Tibial nerve (tissue), 4 donors: ENCODE measurements around the gene PIPOX. TPM values are rescaled to one million over a fixed set of nuclear protein-coding genes. Genes with fewer than 3 reads are reported as not detected.

Source experiments
- DNase-seq, 2 donors: peaks; one replicate each; pipeline ENCODE4 v3.0.0-alpha.2; 2019; ENCODE audit warnings: low spot score in 2 of 2
- H3K27ac ChIP-seq, 4 donors: fragments of 200-600 bp; sonication (generic) in 3 of 4; one replicate each; pipeline ENCODE4 v1.5.1; 2017 to 2019; ENCODE audit warnings: mild to moderate bottlenecking in 1 of 4
- H3K27me3 ChIP-seq, 2 donors: fragments of 200-600 bp; sonication (generic) in 1 of 2; one replicate each; pipeline versions ENCODE4 v1.5.1 to v1.6.0; 2017 to 2019
- H3K36me3 ChIP-seq, 3 donors: fragments of 200-600 bp; sonication (generic); one replicate each; pipeline ENCODE4 v1.5.1; 2018 to 2019
- H3K4me1 ChIP-seq, 4 donors: fragments of 200-600 bp; sonication (generic) in 3 of 4; one replicate each; pipeline ENCODE4 v1.5.1; 2017 to 2019
- H3K4me3 ChIP-seq, 4 donors: fragments of 200-600 bp; sonication (generic) in 3 of 4; one replicate each; pipeline ENCODE4 v1.5.1; 2017 to 2019; ENCODE audit warnings: mild to moderate bottlenecking in 1 of 4, moderate library complexity in 1 of 4
- H3K9me3 ChIP-seq, 4 donors: fragments of 200-600 bp; sonication (generic) in 3 of 4; one replicate each; pipeline ENCODE4 v1.5.1; 2017 to 2019
- EP300 ChIP-seq, 2 donors: sonication (generic); formaldehyde crosslinking; IDR thresholded peaks; one replicate each; pipeline ENCODE4 v1.6.1; 2017; ENCODE audit warnings: antibody characterized with exemption in 2 of 2, mild to moderate bottlenecking in 1 of 2
- POLR2A ChIP-seq, 2 donors: fragments of 450-650 bp; IDR thresholded peaks; one replicate each; pipeline ENCODE4 v1.6.1; 2017; ENCODE audit warnings: antibody characterized with exemption in 2 of 2, mild to moderate bottlenecking in 2 of 2, moderate library complexity in 2 of 2
- WGBS, 2 donors: methylation state at CpG; one replicate each; pipeline ENCODE4 v1.1.5; 2018; 5-methylcytosine and 5-hydroxymethylcytosine counted together
- total RNA-seq, 4 donors: library from RNA; depleted of rRNA; stranded (reverse); fragments of >200 nt; gene quantifications; one replicate each; pipeline ENCODE4 v1.1.0, GENCODE V29; 2016
- TF ChIP-seq, protein P1 (sequence below), 5 experiments: fragments of 200-600 bp in 3 of 5; fragments of 450-650 bp in 2 of 5; sonication (generic) in 3 of 5; IDR thresholded peaks; one replicate each; pipeline ENCODE4 v1.5.1; 2016 to 2019; ENCODE audit warnings: antibody characterized with exemption in 5 of 5, mild to moderate bottlenecking in 3 of 5, moderate library complexity in 2 of 5

The PIPOX gene
- total RNA-seq, 4 donors from 2014 or later: 0.60 to 6.1 (median 2.8) TPM

DNA sequence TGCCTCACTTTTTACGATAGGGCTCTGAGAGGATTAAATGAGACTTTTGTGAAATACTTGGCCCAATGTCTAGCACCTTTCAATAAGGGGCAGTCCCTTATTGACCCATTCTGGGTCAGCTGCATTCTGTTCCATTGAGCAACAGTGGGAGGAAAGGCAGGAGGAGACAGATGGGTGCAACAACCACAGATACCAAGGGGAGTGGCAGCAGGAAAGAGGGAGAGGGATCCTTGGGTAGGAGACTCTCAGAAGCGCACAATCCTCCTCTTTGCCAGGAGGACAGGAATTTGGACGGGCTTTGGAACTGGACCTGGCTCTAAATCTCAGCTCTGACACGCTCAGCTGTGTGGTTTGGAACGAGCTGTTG is 3.5 kb downstream of the PIPOX start:
- H3K4me1 ChIP-seq: peaks cover 0 to 22% (median 11%) of the 10 kb centered on the region in 4 donors
- H3K4me3 ChIP-seq: no peak overlapping the region
- no peak for TF ChIP-seq POLR2A (IDR thresholded peaks at IDR 0.05)
- TF ChIP-seq, protein P1, sequence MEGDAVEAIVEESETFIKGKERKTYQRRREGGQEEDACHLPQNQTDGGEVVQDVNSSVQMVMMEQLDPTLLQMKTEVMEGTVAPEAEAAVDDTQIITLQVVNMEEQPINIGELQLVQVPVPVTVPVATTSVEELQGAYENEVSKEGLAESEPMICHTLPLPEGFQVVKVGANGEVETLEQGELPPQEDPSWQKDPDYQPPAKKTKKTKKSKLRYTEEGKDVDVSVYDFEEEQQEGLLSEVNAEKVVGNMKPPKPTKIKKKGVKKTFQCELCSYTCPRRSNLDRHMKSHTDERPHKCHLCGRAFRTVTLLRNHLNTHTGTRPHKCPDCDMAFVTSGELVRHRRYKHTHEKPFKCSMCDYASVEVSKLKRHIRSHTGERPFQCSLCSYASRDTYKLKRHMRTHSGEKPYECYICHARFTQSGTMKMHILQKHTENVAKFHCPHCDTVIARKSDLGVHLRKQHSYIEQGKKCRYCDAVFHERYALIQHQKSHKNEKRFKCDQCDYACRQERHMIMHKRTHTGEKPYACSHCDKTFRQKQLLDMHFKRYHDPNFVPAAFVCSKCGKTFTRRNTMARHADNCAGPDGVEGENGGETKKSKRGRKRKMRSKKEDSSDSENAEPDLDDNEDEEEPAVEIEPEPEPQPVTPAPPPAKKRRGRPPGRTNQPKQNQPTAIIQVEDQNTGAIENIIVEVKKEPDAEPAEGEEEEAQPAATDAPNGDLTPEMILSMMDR (IDR thresholded peaks at IDR 0.05): no peak
- no peak for TF ChIP-seq EP300 (IDR thresholded peaks at IDR 0.05)
- H3K9me3 ChIP-seq: no peaks in the 10 kb centered on the region
- H3K27me3 ChIP-seq: no peaks in the 10 kb centered on the region
- no peaks in the 10 kb centered on the region for H3K36me3 ChIP-seq
- no peak for DNase-seq
- 72 to 81% methylated on average over 5 of the region's 5 CpGs for WGBS, 2 donors
- H3K27ac ChIP-seq: no peak overlapping the region

DNA sequence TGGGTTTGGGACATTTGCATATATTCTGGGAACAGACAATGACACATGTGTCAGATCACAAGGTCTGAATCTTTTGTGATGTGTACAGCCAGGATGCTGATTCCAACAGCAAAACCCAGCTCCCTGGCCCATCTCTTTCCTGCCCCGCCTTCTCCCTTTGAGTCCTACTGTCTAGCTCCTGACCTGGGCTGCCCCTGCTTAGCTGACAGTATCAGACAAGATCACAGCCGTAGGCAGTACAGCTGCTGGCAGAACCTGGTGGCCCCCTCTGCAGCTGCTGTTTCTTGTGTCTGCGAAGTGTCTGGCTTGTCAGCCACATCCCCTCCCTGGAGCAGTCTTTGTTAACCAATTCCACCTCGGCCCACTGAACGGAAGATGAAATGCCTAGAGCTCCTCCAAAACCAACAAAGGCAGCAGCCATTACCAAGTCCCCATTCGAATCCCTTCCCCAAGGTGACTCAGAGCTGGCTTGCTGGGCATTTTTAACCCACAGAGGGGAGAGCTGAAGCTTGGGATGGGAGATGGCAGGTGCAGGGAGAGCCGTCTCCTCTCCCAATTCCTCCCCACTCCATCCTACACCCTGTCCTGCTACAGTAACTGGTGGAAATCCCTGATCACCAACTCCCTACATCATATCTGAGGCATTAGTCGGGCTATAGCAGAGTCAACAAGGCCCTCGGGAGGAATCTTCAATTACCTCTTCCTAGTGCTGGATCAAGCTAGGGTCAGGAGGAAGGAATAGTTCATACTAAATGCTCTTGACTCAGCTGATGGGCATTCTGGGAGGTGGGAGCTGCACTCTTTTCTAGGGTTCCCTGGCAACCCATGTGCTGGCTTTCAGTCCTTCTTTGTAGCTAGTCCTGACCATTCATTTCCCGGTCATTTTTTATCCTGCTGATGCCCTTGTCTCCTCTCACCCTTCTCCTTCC is 5.8 kb downstream of the PIPOX start:
- Histone ChIP-seq H3K9me3 (no peaks in the 10 kb centered on the region), H3K27me3 (no peaks in the 10 kb centered on the region), H3K4me3 (no peak overlapping the region), H3K36me3 (no peaks in the 10 kb centered on the region), H3K4me1 (peaks cover 0 to 4% (median under 1%) of the 10 kb centered on the region in 4 donors), H3K27ac (no peak overlapping the region)
- WGBS, 2 donors: 46 to 62% methylated on average over 10 of the region's 10 CpGs
- TF ChIP-seq, protein P1 (IDR thresholded peaks at IDR 0.05): no peak
- TF ChIP-seq EP300 (IDR thresholded peaks at IDR 0.05) (no peak), POLR2A (IDR thresholded peaks at IDR 0.05) (no peak)
- no peak for DNase-seq

DNA sequence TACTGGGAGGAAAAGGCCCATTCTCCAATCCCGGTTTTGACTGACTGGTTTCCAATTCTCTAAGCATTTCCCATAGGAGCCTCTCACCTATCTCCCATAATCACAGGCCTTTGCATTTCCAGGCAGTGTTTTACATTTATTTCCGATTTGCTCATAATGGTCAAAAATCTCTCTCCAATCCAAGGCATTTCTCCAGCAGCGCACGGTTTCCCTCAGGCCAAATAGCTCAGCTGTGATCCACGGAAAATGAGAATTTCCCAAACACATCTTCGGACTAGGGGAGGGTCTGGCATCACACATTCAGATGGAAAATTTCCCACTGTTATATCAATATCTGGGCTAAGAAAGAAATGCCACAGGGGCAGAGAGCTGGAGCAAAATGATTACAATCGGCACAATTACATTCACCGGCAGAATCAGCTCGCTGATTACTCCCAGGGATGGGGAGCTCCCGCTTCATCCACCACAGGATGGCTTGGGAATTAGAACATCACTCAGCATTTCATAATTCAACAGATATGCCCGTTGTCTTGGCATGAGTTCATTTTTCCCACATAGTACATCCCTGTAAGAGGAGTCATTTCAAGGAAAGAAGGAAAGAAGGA is 6.7 kb downstream of the PIPOX start:
- no peaks in the 10 kb centered on the region for H3K9me3 ChIP-seq
- no peaks in the 10 kb centered on the region for H3K4me1 ChIP-seq
- 74 to 81% methylated on average over 11 of the region's 11 CpGs for WGBS, 2 donors
- H3K4me3 ChIP-seq: no peak overlapping the region
- no peaks in the 10 kb centered on the region for H3K36me3 ChIP-seq
- no peak overlapping the region for H3K27ac ChIP-seq
- H3K27me3 ChIP-seq: no peaks in the 10 kb centered on the region
- TF ChIP-seq POLR2A (IDR thresholded peaks at IDR 0.05): no peak
- TF ChIP-seq EP300 (IDR thresholded peaks at IDR 0.05): no peak
- no peak for DNase-seq

DNA sequence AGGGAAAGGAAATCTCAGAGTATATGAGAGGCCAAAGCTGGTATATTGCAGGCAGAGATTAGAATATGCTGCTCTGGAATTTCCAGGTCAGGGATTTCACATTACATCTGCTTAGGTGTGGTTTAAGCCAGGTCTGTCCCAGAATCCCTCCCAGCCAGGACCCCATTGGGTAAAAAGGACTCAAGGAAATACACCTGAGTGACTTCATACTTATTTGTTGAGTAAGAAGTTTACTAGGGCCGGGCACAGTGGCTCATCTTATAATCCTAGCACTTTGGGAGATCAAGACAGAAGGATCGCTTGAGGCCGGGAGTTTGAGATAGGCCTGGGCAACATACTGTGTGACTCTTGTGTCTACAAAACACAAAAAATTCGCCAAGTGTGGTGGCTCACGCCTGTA is 7.2 kb downstream of the PIPOX start:
- TF ChIP-seq EP300 (IDR thresholded peaks at IDR 0.05): no peak
- TF ChIP-seq POLR2A (IDR thresholded peaks at IDR 0.05): no peak
- TF ChIP-seq, protein P1 (IDR thresholded peaks at IDR 0.05): no peak
- Histone ChIP-seq H3K4me1 (no peaks in the 10 kb centered on the region), H3K9me3 (no peaks in the 10 kb centered on the region), H3K36me3 (no peaks in the 10 kb centered on the region), H3K27ac (no peak overlapping the region), H3K4me3 (no peak overlapping the region), H3K27me3 (no peaks in the 10 kb centered on the region)
- WGBS, 2 donors: 92 to 98% methylated on average over 5 of the region's 5 CpGs
- DNase-seq: no peak

DNA sequence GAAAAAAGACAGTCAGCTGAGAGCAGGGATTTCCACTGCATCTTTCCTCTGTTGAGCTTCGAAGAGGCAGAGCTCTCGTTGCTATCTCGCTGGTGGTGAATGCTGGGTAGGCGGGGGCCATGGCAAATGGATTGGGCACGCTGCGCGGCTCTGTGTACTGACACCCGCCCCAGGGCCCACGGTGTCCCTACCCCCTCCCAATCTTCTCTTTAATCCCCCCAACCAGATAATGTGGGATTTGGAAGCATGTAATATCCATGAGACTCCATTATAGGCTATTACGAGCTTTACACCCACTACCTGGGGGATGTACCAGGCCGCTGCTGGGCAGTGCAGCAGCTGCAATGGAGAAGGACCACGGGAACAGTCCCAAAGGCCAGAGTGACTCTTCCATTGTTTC is 8.3 kb downstream of the PIPOX start:
- no peak overlapping the region for H3K27ac ChIP-seq
- no peak for DNase-seq
- H3K36me3 ChIP-seq: no peaks in the 10 kb centered on the region
- TF ChIP-seq, protein P1 (IDR thresholded peaks at IDR 0.05): no peak
- TF ChIP-seq POLR2A (IDR thresholded peaks at IDR 0.05) (no peak), EP300 (IDR thresholded peaks at IDR 0.05) (no peak)
- no peaks in the 10 kb centered on the region for H3K27me3 ChIP-seq
- no peak overlapping the region for H3K4me3 ChIP-seq
- no peaks in the 10 kb centered on the region for H3K9me3 ChIP-seq
- no peaks in the 10 kb centered on the region for H3K4me1 ChIP-seq
- WGBS, 2 donors: 73 to 75% methylated on average over 12 of the region's 12 CpGs
